HEK293 (cell line): ENCODE data around the gene CIB1.

Experiments used
- CTCF ChIA-PET: fragments of 350-600 bp; formaldehyde crosslinking; extraction: SDS; loops from one replicate; lab custom pipeline; 2021; ENCODE audit warnings: antibody characterized with exemption; lab: Yijun Ruan, JAX
- POLR2A ChIA-PET: fragments of 300-600 bp; formaldehyde crosslinking; extraction: SDS; loops from one replicate; lab custom pipeline; 2020; ENCODE audit warnings: antibody characterized with exemption, inconsistent platforms; lab: Yijun Ruan, JAX
- H3K27ac ChIP-seq: fragments of 200-500 bp; sonication (Bioruptor generic); 2 replicates; pipeline ENCODE4 v1.5.1; 2014; ENCODE audit warnings: low read depth, low read length, control low read depth, inconsistent platforms; ENCODE audit errors: extremely low read depth
- H3K36me3 ChIP-seq, 2 experiments: fragments of 200-500 bp in 1 of 2; sonication (Bioruptor generic) in 1 of 2; 1 replicate in 1 of 2; 2 replicates in 1 of 2; pipeline ENCODE4 v1.5.1; 2014 to 2017; ENCODE audit warnings: inconsistent platforms in 2 of 2, low read length in 2 of 2; ENCODE audit not compliant: control insufficient read depth in 2 of 2, insufficient read depth in 1 of 2
- H3K4me1 ChIP-seq: fragments of 200-500 bp; sonication (Bioruptor generic); 2 replicates; pipeline ENCODE4 v1.5.1; 2014; ENCODE audit warnings: mild to moderate bottlenecking, low read length, inconsistent platforms; ENCODE audit not compliant: control insufficient read depth, insufficient read depth
- H3K4me3 ChIP-seq: 2 replicates; pipeline ENCODE4 v1.5.1; 2011; ENCODE audit warnings: low read depth, mild to moderate bottlenecking, control low read depth, low read length, moderate library complexity
- H3K9me3 ChIP-seq: fragments of 200-500 bp; sonication (Bioruptor generic); 2 replicates; pipeline ENCODE4 v1.5.1; 2014; ENCODE audit warnings: low read depth, low read length, inconsistent platforms; ENCODE audit not compliant: control insufficient read depth, insufficient read depth
- GLI2 ChIP-seq: fragments of 450-650 bp; formaldehyde crosslinking; IDR thresholded peaks from 2 replicates; pipeline ENCODE4; 2017; ENCODE audit warnings: missing biosample characterization, missing genetic modification characterization, low read depth, borderline replicate concordance
- GLIS1 ChIP-seq: fragments of 450-650 bp; formaldehyde crosslinking; IDR thresholded peaks from 2 replicates; pipeline ENCODE4 v1.5.1; 2016; ENCODE audit warnings: missing biosample characterization, missing genetic modification characterization
- HOXA7 ChIP-seq: sonication (generic); formaldehyde crosslinking; IDR thresholded peaks from 2 replicates; pipeline ENCODE4 v1.8.1; 2022; ENCODE audit warnings: missing genetic modification reagents, borderline replicate concordance
- KLF16 ChIP-seq: fragments of 450-650 bp; formaldehyde crosslinking; IDR thresholded peaks from 2 replicates; pipeline ENCODE4 v1.5.1; 2017; ENCODE audit warnings: missing biosample characterization, missing genetic modification characterization
- KLF8 ChIP-seq: fragments of 450-650 bp; formaldehyde crosslinking; IDR thresholded peaks from 2 replicates; pipeline ENCODE4 v1.5.1; 2016; ENCODE audit warnings: missing biosample characterization, missing genetic modification characterization
- KLF9 ChIP-seq: fragments of 450-650 bp; formaldehyde crosslinking; IDR thresholded peaks from 2 replicates; pipeline ENCODE4 v1.5.1; 2016; ENCODE audit warnings: missing biosample characterization, missing genetic modification characterization, low read depth
- OSR2 ChIP-seq: fragments of 450-650 bp; formaldehyde crosslinking; IDR thresholded peaks from 2 replicates; pipeline ENCODE4 v1.5.1; 2016; ENCODE audit warnings: missing biosample characterization, missing genetic modification characterization
- OVOL3 ChIP-seq: fragments of 450-650 bp; formaldehyde crosslinking; IDR thresholded peaks from 2 replicates; pipeline ENCODE4 v1.5.1; 2016; ENCODE audit warnings: missing biosample characterization, missing genetic modification characterization
- SP7 ChIP-seq: fragments of 450-650 bp; formaldehyde crosslinking; IDR thresholded peaks from 2 replicates; pipeline ENCODE4 v1.5.1; 2016; ENCODE audit warnings: missing biosample characterization, missing genetic modification characterization
- TRIM28 ChIP-seq: IDR thresholded peaks from 2 replicates; pipeline ENCODE4 v1.6.1; 2011; ENCODE audit warnings: low read length, control low read depth, borderline replicate concordance
- YY1 ChIP-seq: fragments of 450-650 bp; formaldehyde crosslinking; IDR thresholded peaks from 2 replicates; pipeline ENCODE4 v1.5.1; 2018; ENCODE audit warnings: missing biosample characterization, missing genetic modification characterization
- ZIC2 ChIP-seq: fragments of 450-650 bp; formaldehyde crosslinking; IDR thresholded peaks from 2 replicates; pipeline ENCODE4 v1.5.1; 2016; ENCODE audit warnings: missing biosample characterization, missing genetic modification characterization
- ZNF121 ChIP-seq: fragments of 450-650 bp; formaldehyde crosslinking; IDR thresholded peaks from 2 replicates; pipeline ENCODE4 v1.5.1; 2016; ENCODE audit warnings: missing biosample characterization, missing genetic modification characterization
- ZNF175 ChIP-seq: fragments of 450-650 bp; formaldehyde crosslinking; IDR thresholded peaks from 2 replicates; pipeline ENCODE4 v1.5.1; 2016; ENCODE audit warnings: missing biosample characterization, missing genetic modification characterization
- ZNF214 ChIP-seq: fragments of 450-650 bp; formaldehyde crosslinking; IDR thresholded peaks from 2 replicates; pipeline ENCODE4 v1.5.1; 2017; ENCODE audit warnings: missing biosample characterization, mild to moderate bottlenecking, missing genetic modification characterization, borderline replicate concordance
- ZNF335 ChIP-seq: fragments of 450-650 bp; formaldehyde crosslinking; conservative IDR thresholded peaks from 2 replicates; pipeline ENCODE4 v1.5.1; 2016; ENCODE audit warnings: missing biosample characterization, missing genetic modification characterization
- ZNF341 ChIP-seq: fragments of 450-650 bp; formaldehyde crosslinking; IDR thresholded peaks from 2 replicates; pipeline ENCODE4; 2016; ENCODE audit warnings: low read depth, missing biosample characterization, missing genetic modification characterization
- ZNF433 ChIP-seq: fragments of 450-650 bp; formaldehyde crosslinking; IDR thresholded peaks from 2 replicates; pipeline ENCODE4 v1.5.1; 2016; ENCODE audit warnings: missing biosample characterization, missing genetic modification characterization, low read depth
- ZNF48 ChIP-seq: fragments of 450-650 bp; formaldehyde crosslinking; IDR thresholded peaks from 2 replicates; pipeline ENCODE4 v1.5.1; 2016; ENCODE audit warnings: missing biosample characterization, missing genetic modification characterization
- ZNF558 ChIP-seq: fragments of 450-650 bp; formaldehyde crosslinking; IDR thresholded peaks from 2 replicates; pipeline ENCODE4 v1.5.1; 2016; ENCODE audit warnings: missing biosample characterization, missing genetic modification characterization
- ZNF610 ChIP-seq: fragments of 450-650 bp; formaldehyde crosslinking; IDR thresholded peaks from 2 replicates; pipeline ENCODE4 v1.5.1; 2016; ENCODE audit warnings: missing biosample characterization, missing genetic modification characterization, borderline replicate concordance
- ZNF76 ChIP-seq: fragments of 450-650 bp; formaldehyde crosslinking; IDR thresholded peaks from 2 replicates; pipeline ENCODE4; 2016; ENCODE audit warnings: low read depth, missing biosample characterization, missing genetic modification characterization, borderline replicate concordance
- ZNF777 ChIP-seq: fragments of 450-650 bp; formaldehyde crosslinking; IDR thresholded peaks from 2 replicates; pipeline ENCODE4 v1.5.1; 2017; ENCODE audit warnings: missing biosample characterization, missing genetic modification characterization, borderline replicate concordance
- ZNF843 ChIP-seq: fragments of 450-650 bp; formaldehyde crosslinking; IDR thresholded peaks from 2 replicates; pipeline ENCODE4 v1.5.1; 2016; ENCODE audit warnings: missing biosample characterization, missing genetic modification characterization
- ZXDB ChIP-seq: fragments of 450-650 bp; formaldehyde crosslinking; IDR thresholded peaks from 2 replicates; pipeline ENCODE4 v1.5.1; 2016; ENCODE audit warnings: missing biosample characterization, missing genetic modification characterization
- TF ChIP-seq, protein P1 (sequence below): fragments of 450-650 bp; formaldehyde crosslinking; IDR thresholded peaks from 2 replicates; pipeline ENCODE4 v1.5.1; 2017; ENCODE audit warnings: missing biosample characterization, missing genetic modification characterization
- TF ChIP-seq, protein P2 (sequence below): fragments of 450-650 bp; formaldehyde crosslinking; IDR thresholded peaks from 2 replicates; pipeline ENCODE4 v1.5.1; 2016; ENCODE audit warnings: missing biosample characterization, missing genetic modification characterization
- TF ChIP-seq, protein P3 (sequence below): fragments of 450-650 bp; formaldehyde crosslinking; IDR thresholded peaks from 2 replicates; pipeline ENCODE4 v1.5.1; 2016; ENCODE audit warnings: missing biosample characterization, missing genetic modification characterization
- TF ChIP-seq, protein P4 (sequence below): fragments of 450-650 bp; formaldehyde crosslinking; IDR thresholded peaks from 2 replicates; pipeline ENCODE4 v1.5.1; 2016; ENCODE audit warnings: missing biosample characterization, missing genetic modification characterization

Gene CIB1

DNA sequence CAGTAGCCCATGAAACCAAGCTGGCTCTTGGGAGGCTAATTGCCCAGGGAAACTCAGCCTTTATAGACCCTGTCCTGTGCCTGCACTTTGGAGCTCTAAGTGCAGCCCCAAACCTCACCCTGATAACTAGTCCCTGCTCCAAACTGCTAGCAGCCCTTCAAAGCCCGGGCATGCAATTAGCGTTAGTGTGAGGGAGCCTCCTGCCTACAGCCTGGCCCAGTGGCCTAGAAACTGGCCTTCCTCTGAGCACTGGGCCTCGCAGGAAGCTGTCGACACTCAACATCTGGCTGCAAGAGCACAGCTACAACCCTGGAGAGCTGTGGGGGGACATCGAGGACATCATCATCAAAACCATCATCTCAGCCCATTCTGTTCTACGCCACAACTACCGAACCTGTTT lies 24.0 kb upstream of the CIB1 start (continued):
- TF ChIP-seq, protein P1, sequence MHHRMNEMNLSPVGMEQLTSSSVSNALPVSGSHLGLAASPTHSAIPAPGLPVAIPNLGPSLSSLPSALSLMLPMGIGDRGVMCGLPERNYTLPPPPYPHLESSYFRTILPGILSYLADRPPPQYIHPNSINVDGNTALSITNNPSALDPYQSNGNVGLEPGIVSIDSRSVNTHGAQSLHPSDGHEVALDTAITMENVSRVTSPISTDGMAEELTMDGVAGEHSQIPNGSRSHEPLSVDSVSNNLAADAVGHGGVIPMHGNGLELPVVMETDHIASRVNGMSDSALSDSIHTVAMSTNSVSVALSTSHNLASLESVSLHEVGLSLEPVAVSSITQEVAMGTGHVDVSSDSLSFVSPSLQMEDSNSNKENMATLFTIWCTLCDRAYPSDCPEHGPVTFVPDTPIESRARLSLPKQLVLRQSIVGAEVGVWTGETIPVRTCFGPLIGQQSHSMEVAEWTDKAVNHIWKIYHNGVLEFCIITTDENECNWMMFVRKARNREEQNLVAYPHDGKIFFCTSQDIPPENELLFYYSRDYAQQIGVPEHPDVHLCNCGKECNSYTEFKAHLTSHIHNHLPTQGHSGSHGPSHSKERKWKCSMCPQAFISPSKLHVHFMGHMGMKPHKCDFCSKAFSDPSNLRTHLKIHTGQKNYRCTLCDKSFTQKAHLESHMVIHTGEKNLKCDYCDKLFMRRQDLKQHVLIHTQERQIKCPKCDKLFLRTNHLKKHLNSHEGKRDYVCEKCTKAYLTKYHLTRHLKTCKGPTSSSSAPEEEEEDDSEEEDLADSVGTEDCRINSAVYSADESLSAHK = no peak
- TF ChIP-seq HOXA7 (CRISPR knock-in tag) (no peak), TRIM28 (no peak), ZNF843 (tag by site-specific recombination) (no peak), ZNF175 (tag by site-specific recombination) (no peak), ZNF214 (no peak)

DNA sequence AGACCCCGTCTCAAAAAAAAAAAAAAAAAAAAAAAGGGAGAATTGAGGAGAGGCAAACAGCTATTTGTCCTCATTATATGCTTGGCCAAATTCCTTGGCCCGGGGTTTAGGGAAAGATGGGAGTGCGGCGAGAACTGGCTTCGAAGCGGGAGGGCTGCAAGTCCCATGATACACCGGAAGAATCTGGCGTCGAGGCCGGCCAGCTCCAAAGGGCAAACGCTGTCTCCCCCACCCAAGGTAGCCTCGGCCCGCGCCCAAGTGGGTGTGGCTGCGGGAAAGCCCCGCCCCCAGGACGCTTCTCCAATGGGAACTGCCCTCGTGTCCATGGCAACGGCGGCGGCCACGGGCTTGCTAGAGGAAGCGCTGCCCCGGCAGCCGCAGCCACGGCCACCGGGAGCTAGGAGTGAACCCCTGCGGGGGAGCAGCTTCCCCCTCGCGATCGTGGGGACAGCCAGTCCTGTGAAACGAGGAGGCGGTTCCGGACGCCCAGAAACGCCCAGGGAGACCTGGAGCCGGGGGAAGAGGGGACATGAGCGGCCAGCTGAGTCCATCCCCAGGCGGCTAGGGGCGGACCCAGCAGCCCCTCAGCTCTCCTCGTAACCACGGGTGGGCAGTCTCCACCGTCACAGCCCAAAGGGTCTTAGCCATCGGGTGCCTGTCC lies 15.6 kb upstream of the CIB1 start, which contains the start of gene TTLL13:
TTLL13 (plus strand) TSS at position 354 of the 661 bp plus-strand sequence. CDS start 1,075 bp downstream, outside the sequence.
- no peak within 1 kb of the TSS for H3K27ac ChIP-seq
- CTCF ChIA-PET = interaction anchor here (0.7 to 2.0 kb wide), 7 partner anchors 11 to 106 kb away, joined by 3 to 9 read pairs (median 5); partner anchors contain the start of genes CIB1 and NGRN
- TF ChIP-seq ZNF433 (tag by site-specific recombination) (no peak), KLF16 (tag by site-specific recombination) (0 out of 2 replicates have a peak, but pooled peaks have one; percentile 17), ZNF610 (no peak), OSR2 (tag by site-specific recombination) (peak; percentile 57), OVOL3 (tag by site-specific recombination) (no peak), GLI2 (tag by site-specific recombination) (no peak), ZNF341 (peak; percentile 60), KLF9 (tag by site-specific recombination) (peak; percentile 81), ZNF843 (tag by site-specific recombination) (0 out of 2 replicates have a peak, but pooled peaks have one; percentile 29), ZNF121 (tag by site-specific recombination) (0 out of 2 replicates have a peak, but pooled peaks have one; percentile 9), ZXDB (tag by site-specific recombination) (peak; percentile 98), ZIC2 (tag by site-specific recombination) (peak; percentile 63), ZNF558 (tag by site-specific recombination) (peak; percentile 19; the same call in 1 of the 2 replicates), ZNF335 (tag by site-specific recombination) (peak; percentile 93), KLF8 (tag by site-specific recombination) (0 out of 2 replicates have a peak, but pooled peaks have one; percentile 11), ZNF777 (tag by site-specific recombination) (peak; percentile 9; the same call in 1 of the 2 replicates), YY1 (tag by site-specific recombination) (0 out of 2 replicates have a peak, but pooled peaks have one; percentile 5), SP7 (tag by site-specific recombination) (peak; percentile 43; the same call in 1 of the 2 replicates), ZNF48 (tag by site-specific recombination) (no peak), GLIS1 (tag by site-specific recombination) (peak; percentile 83), ZNF76 (tag by site-specific recombination) (peak; percentile 60)
- TF ChIP-seq, protein P2, sequence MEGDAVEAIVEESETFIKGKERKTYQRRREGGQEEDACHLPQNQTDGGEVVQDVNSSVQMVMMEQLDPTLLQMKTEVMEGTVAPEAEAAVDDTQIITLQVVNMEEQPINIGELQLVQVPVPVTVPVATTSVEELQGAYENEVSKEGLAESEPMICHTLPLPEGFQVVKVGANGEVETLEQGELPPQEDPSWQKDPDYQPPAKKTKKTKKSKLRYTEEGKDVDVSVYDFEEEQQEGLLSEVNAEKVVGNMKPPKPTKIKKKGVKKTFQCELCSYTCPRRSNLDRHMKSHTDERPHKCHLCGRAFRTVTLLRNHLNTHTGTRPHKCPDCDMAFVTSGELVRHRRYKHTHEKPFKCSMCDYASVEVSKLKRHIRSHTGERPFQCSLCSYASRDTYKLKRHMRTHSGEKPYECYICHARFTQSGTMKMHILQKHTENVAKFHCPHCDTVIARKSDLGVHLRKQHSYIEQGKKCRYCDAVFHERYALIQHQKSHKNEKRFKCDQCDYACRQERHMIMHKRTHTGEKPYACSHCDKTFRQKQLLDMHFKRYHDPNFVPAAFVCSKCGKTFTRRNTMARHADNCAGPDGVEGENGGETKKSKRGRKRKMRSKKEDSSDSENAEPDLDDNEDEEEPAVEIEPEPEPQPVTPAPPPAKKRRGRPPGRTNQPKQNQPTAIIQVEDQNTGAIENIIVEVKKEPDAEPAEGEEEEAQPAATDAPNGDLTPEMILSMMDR (tag by site-specific recombination) = peak; percentile 60
- TF ChIP-seq, protein P3, sequence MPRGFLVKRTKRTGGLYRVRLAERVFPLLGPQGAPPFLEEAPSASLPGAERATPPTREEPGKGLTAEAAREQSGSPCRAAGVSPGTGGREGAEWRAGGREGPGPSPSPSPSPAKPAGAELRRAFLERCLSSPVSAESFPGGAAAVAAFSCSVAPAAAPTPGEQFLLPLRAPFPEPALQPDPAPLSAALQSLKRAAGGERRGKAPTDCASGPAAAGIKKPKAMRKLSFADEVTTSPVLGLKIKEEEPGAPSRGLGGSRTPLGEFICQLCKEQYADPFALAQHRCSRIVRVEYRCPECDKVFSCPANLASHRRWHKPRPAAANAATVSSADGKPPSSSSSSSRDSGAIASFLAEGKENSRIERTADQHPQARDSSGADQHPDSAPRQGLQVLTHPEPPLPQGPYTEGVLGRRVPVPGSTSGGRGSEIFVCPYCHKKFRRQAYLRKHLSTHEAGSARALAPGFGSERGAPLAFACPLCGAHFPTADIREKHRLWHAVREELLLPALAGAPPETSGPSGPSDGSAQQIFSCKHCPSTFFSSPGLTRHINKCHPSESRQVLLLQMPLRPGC (tag by site-specific recombination) = 0 out of 2 replicates have a peak, but pooled peaks have one; percentile 23
- TF ChIP-seq, protein P4, sequence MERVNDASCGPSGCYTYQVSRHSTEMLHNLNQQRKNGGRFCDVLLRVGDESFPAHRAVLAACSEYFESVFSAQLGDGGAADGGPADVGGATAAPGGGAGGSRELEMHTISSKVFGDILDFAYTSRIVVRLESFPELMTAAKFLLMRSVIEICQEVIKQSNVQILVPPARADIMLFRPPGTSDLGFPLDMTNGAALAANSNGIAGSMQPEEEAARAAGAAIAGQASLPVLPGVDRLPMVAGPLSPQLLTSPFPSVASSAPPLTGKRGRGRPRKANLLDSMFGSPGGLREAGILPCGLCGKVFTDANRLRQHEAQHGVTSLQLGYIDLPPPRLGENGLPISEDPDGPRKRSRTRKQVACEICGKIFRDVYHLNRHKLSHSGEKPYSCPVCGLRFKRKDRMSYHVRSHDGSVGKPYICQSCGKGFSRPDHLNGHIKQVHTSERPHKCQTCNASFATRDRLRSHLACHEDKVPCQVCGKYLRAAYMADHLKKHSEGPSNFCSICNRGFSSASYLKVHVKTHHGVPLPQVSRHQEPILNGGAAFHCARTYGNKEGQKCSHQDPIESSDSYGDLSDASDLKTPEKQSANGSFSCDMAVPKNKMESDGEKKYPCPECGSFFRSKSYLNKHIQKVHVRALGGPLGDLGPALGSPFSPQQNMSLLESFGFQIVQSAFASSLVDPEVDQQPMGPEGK (tag by site-specific recombination) = peak; percentile 48; the same call in 1 of the 2 replicates

More for the DNA sequence above, 15.6 kb upstream of the CIB1 start, which contains the start of gene TTLL13:
- Histone ChIP-seq H3K4me1 (no peaks in the 10 kb centered on the region; the same call in 1 of the 2 replicates), H3K9me3 (no peaks in the 10 kb centered on the region), H3K4me3 (peak within 1 kb of the TSS; percentile 73), H3K36me3 (no peaks in the 10 kb centered on the region)
- POLR2A ChIA-PET = interaction anchor here (0.6 to 2.4 kb wide), 19 partner anchors 8 to 681 kb away, joined by 3 to 38 read pairs (median 3); partner anchors contain the start of genes AP3S2, CIB1, GDPGP1 and IDH2
